Stimulated activated CD8-positive, alpha-beta memory T cell treated with anti-CD3 and anti-CD28 coated beads, Interleukin-4, amount 100 ng/mL, for 24 hours (primary cell): ENCODE data around the gene BCL2L13.
"Not testable (repeated sequence)": the region's sequence is repeated elsewhere in the genome, so short reads cannot be mapped to it uniquely, and the experiment has no call there.

Experiments used
- DNase-seq: peaks from one replicate; pipeline ENCODE4 v3.0.0-alpha.2; 2020; ENCODE audit warnings: low read depth

Gene BCL2L13

DNA sequence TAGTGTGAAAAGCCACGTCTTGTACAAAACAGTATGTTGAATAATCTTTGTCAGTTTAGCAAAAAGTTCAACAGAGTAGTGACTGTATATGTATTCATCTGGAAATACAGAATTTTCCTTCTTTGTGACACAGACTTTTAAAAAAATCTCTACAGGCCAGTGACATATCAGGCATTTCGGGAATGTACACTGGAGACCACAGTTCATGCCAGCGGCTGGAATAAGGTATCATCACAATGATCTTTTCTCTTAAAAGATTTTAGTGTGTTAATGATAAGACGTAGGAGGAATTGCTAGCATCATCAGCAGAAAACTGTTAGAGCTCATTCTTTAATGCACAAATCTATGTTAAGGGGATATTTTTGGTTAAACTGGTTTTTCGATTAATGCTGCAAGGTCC lies 57.4 kb downstream of the BCL2L13 start:
- DNase-seq = no peak

DNA sequence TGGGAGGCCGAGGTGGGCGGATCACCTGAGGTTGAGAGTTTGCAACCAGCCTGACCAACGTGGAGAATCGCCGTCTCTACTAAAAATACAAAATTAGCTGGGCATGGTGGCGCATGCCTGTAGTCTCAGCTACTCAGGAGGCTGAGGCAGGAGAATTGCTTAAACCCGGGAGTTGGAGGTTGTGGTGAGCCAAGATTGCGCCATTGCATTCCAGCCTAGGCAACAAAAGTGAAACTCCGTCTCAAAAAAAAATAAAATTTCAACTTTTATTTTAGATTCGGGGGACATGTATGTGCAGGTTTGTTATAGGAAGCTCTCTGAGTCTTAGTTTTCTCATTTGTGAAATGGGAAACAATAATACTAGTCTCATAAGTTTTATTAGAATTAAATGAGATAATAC lies 58.6 kb downstream of the BCL2L13 start:
- not testable (repeated sequence) for DNase-seq

DNA sequence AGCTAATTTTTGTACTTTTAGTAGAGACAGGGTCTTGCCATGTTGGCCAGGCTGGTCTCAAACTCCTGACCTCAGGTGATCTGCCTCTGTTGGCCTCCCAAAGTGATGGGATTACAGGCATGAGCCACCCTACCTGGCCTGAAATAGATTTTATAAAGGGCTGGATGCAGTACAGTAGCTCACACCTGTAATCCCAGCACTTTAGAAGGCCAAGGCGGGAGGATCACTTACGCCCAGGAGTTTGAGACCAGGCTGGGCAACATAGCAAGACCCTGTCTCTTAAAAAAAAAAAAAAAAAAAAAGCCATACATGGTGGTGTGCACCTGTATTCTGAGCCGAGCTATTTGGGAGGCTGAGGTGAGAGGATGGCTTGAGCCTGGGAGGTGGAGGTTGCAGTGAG lies 59.7 kb downstream of the BCL2L13 start:
- not testable (repeated sequence) for DNase-seq

DNA sequence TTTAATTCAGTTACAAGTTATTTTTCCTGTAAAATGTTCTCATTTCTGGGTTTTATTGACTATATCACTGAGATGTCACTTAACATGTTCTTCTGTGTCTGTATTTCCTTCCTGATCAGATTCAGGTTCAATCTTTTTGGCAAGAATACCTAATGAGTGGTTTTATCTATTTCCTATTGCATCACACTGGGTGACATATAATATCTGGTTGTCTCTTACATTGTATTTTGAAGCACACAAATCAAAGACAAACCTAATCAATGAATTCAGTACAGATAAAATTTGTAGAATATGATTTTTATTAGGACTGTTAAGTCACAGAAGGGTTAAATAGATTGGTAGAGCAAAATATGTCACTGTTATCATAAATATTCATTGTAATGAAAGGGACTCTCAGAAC lies 60.4 kb downstream of the BCL2L13 start:
- no peak for DNase-seq

DNA sequence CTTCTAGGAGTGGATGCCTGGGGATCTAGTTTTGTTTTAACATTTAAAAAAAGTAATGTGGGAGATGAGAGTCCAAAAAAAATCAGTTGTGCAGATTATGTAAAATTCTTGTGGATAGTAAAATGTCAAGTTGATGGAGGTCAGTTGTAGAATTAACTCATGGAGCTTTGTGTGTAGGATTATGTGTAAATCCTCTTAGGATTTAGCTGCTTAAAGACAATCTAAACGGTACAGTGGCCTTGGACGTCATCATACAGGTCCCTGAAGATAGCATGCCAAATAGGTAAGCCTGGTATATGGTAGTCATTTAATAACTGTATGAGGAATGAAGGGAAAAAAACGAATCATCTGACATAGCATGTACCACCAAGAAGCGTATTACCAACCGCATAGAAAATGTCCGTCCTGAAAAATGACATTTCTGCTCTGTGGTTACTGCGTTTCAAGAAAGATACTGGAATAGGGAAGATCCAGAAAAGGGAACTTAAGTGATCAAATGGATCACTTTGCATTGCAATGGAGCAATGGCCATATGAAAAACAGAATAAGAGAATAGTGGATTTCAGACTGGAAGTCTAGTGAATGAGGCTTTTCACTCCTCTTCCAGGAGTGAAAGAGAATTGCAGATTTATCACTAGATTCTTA lies 61.3 kb downstream of the BCL2L13 start:
- no peak for DNase-seq

DNA sequence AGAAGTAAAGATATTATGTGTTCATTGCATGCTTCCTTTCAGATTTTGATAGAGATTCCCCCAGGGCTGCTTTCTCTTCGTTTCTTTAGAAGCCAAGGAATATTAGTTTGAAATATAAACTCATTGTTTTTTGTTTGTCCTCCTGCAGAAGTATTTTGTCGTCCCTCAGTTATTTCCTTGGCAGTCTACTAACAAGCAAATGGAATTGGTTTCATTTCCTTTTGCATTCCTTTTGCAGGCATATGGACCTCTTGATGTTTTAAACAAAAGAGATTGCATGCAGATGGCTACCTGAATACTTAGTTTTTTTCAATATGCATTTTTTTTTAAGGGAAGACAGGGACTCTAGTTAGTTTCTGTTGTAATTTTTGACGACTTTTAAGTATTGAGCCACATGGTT lies 62.2 kb downstream of the BCL2L13 start:
- DNase-seq = no peak

DNA sequence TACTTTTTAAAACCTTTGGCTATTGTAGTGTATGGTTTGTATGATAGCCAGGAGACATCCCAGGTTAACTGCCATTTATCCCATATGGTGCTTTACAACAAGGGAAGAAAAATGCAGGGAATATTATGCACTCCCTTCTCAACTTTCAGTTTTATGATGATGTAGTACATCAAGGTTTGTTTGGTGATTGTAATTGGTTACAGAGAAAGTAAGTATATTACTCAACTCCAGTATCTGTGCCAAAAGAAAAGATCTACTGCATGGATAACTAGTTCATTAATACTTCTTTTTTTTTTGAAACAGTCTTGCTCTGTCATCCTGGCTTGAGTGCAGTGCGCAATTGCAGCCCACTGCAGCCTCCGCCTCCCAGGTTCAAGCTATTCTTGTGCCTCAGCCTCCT lies 65.3 kb downstream of the BCL2L13 start:
- DNase-seq = no peak

DNA sequence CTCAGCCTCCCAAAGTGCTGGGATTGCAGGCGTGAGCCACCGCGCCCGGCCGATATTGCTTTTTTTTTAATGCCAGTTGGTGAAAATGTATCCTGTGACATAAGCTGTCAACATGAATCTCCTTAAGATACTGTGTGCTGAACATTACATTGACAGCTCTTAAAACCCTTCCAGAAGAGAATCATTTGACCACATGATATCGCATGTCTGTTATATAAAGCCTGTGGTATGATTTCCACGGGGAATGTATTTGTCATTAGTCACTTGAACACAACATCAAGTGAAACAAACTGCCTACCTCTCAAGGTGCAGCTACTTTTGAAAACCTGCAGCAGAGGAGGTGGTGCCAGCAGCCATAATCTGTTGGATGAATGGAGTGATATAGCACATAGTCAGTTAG lies 67.0 kb downstream of the BCL2L13 start:
- DNase-seq = no peak

DNA sequence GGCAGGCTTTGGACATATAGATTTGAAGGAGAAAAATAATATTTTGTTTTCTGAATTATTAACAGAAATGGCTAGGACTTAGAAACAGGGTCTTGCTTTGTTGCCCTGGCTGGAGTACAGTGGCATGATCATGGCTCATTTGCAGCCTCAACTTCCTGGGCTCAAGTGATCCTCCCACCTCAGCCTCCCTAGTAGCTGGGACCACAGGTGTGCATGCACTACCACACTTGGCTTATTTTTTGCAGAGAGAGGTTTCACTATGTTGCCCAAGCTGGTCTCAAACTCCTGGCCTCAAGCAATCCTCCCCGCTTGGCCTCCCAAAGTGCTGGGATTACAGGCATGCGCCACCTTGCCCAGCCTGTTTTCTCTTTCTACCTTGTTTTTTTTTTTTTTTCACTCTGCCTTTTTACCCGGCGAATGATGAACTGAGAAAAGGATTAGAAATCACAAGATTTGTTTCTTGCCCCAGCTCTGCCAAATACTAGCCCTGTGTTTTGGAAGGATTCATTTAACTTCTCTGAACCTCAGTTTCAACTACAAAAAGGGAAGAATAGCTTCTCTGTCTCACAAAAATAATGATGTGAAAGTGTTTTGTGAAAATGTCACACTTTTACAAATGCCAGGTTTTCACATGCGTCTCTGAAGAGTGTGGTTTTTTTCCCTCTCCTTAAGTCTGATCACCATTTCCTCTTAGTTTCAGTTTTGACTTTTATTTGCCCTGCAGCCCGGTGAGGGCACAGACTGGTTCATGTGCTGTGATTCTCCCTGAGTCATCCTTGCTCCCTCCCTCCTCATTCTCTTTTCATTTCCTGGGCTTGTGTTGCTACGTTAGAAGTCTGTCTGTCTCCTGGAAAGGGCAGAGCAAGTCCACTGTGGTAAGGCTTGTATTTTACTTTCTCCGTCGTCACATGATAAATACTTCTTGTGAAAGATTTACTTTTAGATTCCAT lies 67.7 kb downstream of the BCL2L13 start:
- no peak for DNase-seq

DNA sequence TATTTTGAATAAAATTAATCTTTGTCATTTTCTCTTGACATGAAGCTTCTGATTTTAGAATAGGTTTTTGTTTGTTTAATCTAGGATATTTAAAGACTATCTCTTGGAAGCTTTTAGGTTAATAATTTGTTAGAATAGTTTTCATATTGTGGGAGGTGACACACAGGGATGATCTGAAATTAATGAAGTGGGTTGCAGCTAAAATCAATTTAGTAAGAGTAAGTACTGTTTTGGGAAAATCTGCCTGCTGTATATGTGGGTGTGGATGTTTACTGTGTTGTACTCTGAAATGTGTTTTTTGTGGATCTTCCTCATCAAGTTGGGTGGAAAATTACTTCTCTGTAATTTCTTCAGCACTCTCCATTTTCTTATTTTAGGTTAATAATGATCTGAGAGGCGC lies 68.4 kb downstream of the BCL2L13 start:
- DNase-seq = no peak

DNA sequence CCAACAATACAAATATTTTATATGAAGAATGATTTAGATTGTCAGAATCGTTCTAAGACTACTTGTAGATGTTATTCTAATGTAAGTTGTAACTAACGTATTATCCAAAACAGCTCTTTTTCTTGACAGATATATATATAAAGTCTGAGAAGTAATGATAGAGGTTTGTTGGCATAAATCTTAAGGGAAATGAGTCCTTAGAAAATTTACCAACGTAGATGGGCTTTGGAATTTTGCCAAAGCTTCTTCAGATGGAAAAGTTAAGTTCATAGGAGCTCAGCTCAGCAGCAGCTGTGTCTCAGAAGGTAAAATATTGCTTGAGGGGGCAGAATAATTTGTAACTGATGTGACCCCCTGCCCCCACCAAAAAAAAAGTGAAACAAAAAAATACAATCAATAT lies 69.0 kb downstream of the BCL2L13 start:
- no peak for DNase-seq

DNA sequence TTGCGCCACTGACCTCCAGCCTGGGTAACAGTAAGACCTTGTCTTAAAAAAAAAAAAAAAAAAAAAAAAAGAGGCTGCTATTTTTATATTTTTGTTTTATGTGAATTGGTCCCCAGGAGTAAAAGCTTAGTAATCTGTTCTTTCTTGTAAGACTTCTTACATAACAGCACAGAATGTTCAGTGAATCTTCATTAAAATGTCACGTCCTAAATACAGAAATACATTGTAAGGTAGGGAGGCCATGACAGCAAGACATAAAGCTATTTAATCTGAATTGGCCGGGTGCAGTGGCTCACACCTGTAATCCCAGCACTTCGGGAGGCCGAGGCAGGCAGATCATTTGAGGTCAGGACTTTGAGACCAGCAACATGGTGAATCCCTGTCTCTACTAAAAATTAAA lies 71.5 kb downstream of the BCL2L13 start:
- DNase-seq = no peak

DNA sequence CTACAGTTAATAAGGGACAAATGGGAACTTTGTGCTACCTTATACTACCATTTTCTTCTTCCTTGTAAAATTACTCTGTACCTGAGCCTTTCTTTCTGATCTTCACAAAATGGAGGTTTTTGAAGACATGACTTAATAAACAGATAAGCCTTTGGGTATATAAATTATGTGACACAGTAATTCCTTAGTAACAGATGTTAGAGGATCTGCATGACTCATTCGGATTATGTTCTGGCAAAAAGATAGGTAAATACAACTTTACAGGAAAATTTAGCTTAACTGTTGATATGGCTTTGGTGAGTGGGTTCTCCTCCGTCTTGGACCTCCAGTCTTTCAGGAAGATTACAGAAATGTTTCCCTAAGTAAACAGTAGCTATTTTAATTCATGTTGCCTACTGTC lies 73.9 kb downstream of the BCL2L13 start:
- DNase-seq = no peak

DNA sequence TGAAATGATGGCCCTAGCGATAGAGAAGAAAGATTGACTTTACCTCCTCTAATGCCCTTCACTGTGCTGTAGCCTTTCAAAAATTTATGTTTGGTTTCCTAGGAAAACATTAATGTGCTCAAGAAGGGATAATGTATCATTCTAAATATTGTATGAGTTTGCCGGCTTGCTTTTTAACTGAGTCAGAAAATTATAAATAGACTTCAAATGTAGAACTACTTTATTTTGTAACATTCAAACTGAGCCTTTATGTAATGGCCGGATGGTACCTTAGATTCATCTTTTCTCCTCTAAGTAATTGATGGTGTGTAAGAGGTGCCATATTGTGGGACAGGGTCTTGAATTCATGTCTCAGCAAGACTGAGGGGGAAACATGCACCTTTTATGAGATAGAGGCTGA lies 78.0 kb downstream of the BCL2L13 start:
- no peak for DNase-seq

DNA sequence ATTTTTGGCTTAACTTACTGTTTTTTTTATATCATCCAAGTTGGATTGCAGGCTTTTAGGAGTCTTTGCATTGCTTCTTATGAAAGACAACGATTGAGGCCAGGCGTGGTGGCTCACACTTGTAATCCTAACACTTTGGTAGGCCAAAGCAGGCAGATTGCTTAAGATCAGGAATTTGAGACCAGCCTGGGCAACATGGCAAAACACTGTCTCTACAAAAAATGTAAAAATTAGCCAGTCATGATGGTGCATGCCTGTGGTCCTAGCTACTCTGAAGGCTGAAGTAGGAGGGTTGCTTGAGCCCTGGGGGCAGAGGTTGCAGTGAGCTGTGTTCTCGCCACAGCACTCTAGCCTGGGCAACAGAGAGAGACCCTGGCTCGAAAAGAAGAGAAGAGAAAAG lies 79.2 kb downstream of the BCL2L13 start:
- DNase-seq = no peak

DNA sequence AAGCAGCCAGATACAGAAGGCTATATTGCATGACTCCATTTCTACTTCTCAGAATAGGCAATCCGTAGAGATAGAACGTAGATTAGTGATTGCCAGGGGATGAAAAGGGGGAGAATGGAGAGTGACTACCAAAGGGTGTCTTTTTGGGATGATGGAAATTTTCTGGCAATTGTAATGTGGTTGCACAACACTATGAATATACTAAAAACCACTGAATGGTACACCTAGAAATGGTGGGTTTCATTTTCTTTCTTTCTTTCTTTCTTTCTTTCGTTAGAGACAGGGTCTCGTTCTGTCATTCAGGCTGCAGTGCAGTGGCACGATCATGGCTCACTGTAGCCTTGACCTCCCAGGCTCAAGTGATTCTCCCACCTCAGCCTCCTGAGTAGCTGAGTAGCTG lies 81.4 kb downstream of the BCL2L13 start:
- DNase-seq = no peak

DNA sequence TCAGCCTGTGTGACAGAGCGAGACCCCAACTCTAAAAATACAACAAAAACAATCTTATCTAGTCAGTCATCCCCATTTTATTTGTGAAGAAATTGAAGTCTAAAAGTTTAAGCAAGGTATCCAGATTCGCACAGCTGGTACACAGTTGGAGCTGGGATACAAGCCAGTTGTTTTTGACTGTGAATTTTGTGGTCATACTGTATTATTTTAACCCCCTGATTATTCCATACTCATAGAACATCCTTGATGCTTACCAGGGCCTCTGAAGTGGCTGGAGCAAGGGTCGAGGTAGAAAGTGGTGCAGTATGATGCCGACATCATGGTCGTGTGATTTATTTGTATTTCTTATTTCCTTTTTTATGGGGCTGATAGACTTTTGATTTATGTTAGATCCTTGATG lies 85.7 kb downstream of the BCL2L13 start:
- no peak for DNase-seq

DNA sequence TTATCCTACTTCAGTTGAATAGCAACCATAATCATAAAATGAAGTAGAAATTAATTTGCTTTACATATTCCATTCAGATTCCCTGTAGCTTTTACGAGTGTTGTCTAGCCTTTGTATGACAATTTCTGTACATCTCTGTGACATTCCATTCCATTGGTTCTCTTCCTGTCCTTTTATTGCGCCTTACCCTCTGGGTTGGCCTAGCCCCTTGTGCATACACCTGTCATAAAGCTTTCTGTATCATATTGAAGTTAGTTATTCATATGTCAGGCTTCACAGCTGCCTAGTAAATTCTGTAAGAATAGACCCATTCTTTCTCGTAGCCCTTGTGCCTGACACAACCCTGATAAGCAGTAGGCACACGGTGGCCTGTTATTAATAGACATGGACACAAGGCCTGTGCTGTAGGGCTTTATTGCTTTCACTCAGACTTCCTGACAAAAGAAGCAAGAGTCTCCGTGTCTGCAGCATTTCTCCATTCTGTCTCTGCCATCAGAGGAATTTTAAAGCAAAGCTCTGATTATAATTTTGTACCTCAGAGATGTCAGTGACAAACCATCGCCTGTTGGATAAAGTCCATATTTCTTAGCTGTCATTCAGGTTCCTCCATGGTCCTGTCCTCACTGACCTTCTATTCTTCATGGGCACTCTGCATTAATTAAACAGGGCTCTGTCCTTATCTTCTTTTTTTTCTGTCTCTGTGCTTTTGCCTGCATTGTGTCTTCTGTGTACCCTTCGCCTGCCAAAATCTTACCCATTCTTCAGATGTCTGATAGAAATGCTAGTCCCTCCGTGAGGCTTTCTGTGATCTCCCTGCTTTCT lies 86.3 kb downstream of the BCL2L13 start:
- no peak for DNase-seq

DNA sequence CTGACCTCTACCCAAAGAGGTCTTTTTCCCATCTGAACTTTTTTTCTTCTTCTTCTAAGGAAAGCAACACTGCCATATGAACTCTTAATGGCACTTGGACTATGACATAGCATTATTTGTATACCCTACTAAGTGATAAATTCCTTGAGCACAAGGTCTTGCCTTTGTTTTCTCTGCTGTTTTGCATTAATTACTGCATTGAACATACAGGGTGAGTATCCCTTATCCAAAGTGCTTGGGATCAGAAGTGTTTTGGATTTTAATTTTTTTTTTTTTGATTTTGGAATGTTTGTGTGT lies 86.9 kb downstream of the BCL2L13 start:
- no peak for DNase-seq

DNA sequence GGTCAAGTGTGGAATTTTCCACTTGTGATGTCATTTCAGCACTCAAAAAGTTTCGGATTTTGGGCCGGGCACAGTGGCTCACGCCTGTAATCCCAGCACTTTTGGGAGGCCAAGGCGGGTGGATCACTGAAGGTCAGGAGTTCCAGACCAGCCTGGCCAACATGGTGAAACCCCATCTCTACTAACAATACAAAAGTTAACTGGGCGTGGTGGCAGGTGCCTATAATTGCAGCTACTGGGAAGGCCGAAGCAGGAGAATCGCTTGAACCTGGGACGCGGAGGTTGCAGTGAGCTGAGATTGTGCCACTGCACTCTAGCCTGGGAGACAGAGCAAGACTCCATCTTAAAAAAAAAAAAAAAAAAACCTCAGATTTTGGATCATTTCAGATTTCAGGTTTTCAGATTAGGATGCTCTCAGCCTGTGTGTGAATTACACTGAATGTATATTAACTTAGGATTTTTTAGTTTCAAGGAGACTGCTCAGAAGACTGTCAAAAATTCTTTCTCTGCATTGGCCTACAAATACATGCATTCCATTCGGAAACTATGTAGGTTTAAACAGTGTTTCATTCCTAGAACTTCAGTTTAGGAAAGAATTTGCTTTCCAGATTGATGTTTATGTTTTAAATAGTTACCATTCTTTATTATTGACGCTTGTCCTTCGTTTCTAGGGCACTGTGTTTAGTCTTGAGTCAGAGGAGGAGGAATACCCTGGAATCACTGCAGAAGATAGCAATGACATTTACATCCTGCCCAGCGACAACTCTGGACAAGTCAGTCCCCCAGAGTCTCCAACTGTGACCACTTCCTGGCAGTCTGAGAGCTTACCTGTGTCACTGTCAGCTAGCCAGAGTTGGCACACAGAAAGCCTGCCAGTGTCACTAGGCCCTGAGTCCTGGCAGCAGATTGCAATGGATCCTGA lies 87.7 kb downstream of the BCL2L13 start:
- no peak for DNase-seq

DNA sequence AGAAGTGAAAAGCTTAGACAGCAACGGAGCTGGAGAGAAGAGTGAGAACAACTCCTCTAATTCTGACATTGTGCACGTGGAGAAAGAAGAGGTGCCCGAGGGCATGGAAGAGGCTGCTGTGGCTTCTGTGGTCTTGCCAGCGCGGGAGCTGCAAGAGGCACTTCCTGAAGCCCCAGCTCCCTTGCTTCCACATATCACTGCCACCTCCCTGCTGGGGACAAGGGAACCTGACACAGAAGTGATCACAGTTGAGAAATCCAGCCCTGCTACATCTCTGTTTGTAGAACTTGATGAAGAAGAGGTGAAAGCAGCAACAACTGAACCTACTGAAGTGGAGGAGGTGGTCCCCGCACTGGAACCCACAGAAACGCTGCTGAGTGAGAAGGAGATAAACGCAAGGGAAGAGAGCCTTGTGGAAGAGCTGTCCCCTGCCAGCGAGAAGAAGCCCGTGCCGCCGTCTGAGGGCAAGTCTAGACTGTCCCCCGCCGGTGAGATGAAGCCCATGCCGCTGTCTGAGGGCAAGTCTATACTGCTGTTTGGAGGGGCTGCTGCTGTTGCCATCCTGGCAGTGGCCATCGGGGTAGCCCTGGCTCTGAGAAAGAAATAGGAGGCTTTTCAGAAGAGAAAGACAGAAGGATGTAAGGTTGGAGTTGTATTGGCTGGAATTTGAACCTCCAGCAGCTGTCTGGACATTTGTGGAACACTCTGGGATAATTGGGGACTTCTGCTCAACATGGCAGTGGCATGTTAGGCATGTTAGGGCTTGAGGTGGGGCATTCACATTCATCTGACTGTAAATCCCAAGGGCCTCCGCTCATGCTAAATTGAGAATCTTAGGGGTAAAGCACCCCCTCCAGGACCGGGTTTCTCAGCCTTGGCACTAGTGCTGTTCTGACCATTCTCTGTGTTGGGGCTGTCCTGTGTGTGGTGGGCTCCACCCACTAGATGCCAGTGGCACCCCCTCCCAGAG lies 88.7 kb downstream of the BCL2L13 start:
- DNase-seq = no peak
